ENCODE results near the gene TST.

Gene TST

DNA sequence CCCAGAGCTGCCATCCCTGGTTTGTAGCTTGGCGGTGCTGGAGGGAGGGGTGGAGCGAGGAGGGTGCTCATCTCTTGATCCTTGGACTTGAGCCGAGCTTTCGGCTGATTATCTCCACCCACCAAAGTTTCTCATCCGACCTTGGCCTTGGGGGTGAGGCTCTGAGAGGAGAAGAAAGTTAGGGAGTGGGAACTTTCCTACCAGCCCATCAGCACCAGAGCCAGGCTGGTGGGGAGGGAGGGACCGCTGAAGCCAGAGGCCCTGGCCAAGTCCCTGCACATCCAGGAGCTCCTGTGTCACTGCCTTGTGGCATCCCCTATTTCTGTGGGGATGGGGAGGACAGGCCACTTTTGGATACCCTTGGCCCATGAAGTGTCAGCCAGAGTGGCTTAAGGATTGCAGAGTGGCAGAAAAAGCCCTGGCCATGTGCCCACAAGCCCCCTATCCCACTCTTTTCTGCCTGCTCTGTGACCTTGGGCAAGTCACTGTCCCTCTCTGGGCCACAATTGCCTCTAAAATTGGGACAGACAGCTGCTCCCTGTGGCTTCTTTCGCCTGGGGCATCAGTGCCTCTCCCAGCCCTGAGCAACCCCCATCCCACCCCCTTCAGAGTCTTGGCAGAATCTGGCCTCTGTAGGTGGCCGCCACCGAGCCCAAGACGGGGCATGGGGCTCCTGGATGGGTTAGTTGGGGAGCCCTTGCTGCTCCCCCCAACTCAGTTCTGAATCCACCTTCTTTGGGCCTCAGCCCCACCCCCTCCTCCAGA, 42.5 kb upstream of the TST start:
- Histone ChIP-seq H3K79me2 (ENCODE audit: insufficient read depth, low read length) (no peaks in the 10 kb centered on the region), H3K9me2 (replicated peaks; ENCODE audit: low read depth, low read length) (no peaks in the 10 kb centered on the region), H3K4me2 (ENCODE audit: low read depth, low read length, poor library complexity, severe bottlenecking) (no peak overlapping the region), H3K4me1 (ENCODE audit: insufficient read depth, low read length, poor library complexity, severe bottlenecking) (peaks cover 6% of the 10 kb centered on the region), H3F3A (ENCODE audit: low read depth) (no peaks in the 10 kb centered on the region), H4K20me1 (ENCODE audit: insufficient read depth, low read length, poor library complexity, severe bottlenecking) (no peaks in the 10 kb centered on the region), H2AFZ (ENCODE audit: low read length) (no peak overlapping the region), H3K36me3 (ENCODE audit: insufficient read depth, low read length) (no peaks in the 10 kb centered on the region), H3K9me3 (ENCODE audit: insufficient read depth, low read depth, low read length) (no peaks in the 10 kb centered on the region), H3K4me3 (ENCODE audit: low read length, poor library complexity, severe bottlenecking) (no peak overlapping the region), H3K9ac (ENCODE audit: low read depth, low read length, poor library complexity, severe bottlenecking) (no peak overlapping the region), H3K27me3 (ENCODE audit: insufficient read depth, low read length, poor library complexity, severe bottlenecking) (no peaks in the 10 kb centered on the region)
- TF ChIP-seq EZH2phosphoT487 (IDR thresholded peaks at IDR 0.05; ENCODE audit: borderline replicate concordance): no peak
- no peak for TF ChIP-seq CTCF (conservative IDR thresholded peaks at IDR 0.05; ENCODE audit: low read length)

GRCh38 chr22:37060801-37061610, 41.8 kb upstream of the TST start:
- Histone ChIP-seq H3K9ac (ENCODE audit: low read depth, low read length, poor library complexity, severe bottlenecking) (no peak overlapping the region), H3K4me3 (ENCODE audit: low read length, poor library complexity, severe bottlenecking) (no peak overlapping the region), H3K4me1 (ENCODE audit: insufficient read depth, low read length, poor library complexity, severe bottlenecking) (peaks cover 6% of the 10 kb centered on the region), H2AFZ (ENCODE audit: low read length) (no peak overlapping the region), H3K9me3 (ENCODE audit: insufficient read depth, low read depth, low read length) (no peaks in the 10 kb centered on the region), H4K20me1 (ENCODE audit: insufficient read depth, low read length, poor library complexity, severe bottlenecking) (no peaks in the 10 kb centered on the region), H3K36me3 (ENCODE audit: insufficient read depth, low read length) (no peaks in the 10 kb centered on the region), H3K27me3 (ENCODE audit: insufficient read depth, low read length, poor library complexity, severe bottlenecking) (no peaks in the 10 kb centered on the region), H3K4me2 (ENCODE audit: low read depth, low read length, poor library complexity, severe bottlenecking) (no peak overlapping the region), H3K9me2 (replicated peaks; ENCODE audit: low read depth, low read length) (no peaks in the 10 kb centered on the region), H3K79me2 (ENCODE audit: insufficient read depth, low read length) (no peaks in the 10 kb centered on the region), H3F3A (ENCODE audit: low read depth) (no peaks in the 10 kb centered on the region)
- no peak for TF ChIP-seq CTCF (conservative IDR thresholded peaks at IDR 0.05; ENCODE audit: low read length)
- TF ChIP-seq EZH2phosphoT487 (IDR thresholded peaks at IDR 0.05; ENCODE audit: borderline replicate concordance): no peak

DNA sequence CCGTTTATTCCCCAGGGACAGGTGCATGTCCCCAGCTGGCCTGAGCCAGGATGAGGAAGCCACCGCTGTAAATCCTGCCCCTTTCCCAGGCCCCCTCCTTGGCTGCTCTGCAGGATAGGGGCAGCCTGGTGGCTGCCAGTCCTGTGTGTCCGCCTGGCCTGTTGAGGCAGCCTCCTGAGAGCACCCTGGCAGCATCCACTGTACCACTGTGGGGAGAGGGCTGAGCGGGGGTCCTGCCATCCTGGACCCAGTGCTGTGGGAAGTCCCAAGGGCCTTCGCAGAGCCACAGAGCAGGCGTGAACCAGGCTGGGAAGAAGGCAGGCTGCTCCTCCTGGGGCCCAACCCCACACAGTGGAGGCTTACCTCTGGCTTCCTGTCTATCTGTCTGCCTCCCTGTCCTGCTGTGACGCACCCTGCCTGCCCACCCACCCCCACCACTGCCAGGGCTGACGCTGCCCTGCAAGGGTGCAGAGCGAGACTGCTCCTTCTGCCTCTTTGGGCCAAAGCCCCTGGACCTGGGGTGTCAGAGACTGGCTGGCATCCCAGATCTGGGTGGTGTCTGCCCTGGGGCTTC, 40.7 kb upstream of the TST start:
- no peaks in the 10 kb centered on the region for H3K36me3 ChIP-seq (ENCODE audit: insufficient read depth, low read length)
- no peak overlapping the region for H3K9ac ChIP-seq (ENCODE audit: low read depth, low read length, poor library complexity, severe bottlenecking)
- H3K4me2 ChIP-seq (ENCODE audit: low read depth, low read length, poor library complexity, severe bottlenecking): no peak overlapping the region
- H3K4me3 ChIP-seq (ENCODE audit: low read length, poor library complexity, severe bottlenecking): no peak overlapping the region
- H3K27me3 ChIP-seq (ENCODE audit: insufficient read depth, low read length, poor library complexity, severe bottlenecking): no peaks in the 10 kb centered on the region
- no peaks in the 10 kb centered on the region for H3F3A ChIP-seq (ENCODE audit: low read depth)
- no peaks in the 10 kb centered on the region for H4K20me1 ChIP-seq (ENCODE audit: insufficient read depth, low read length, poor library complexity, severe bottlenecking)
- TF ChIP-seq EZH2phosphoT487 (IDR thresholded peaks at IDR 0.05; ENCODE audit: borderline replicate concordance) (no peak), CTCF (conservative IDR thresholded peaks at IDR 0.05; ENCODE audit: low read length) (no peak)
- peaks cover 6% of the 10 kb centered on the region for H3K4me1 ChIP-seq (ENCODE audit: insufficient read depth, low read length, poor library complexity, severe bottlenecking)
- H3K9me2 ChIP-seq (replicated peaks; ENCODE audit: low read depth, low read length): no peaks in the 10 kb centered on the region
- H3K79me2 ChIP-seq (ENCODE audit: insufficient read depth, low read length): no peaks in the 10 kb centered on the region
- H2AFZ ChIP-seq (ENCODE audit: low read length): no peak overlapping the region
- no peaks in the 10 kb centered on the region for H3K9me3 ChIP-seq (ENCODE audit: insufficient read depth, low read depth, low read length)
